Aorta (tissue), 5 donors: ENCODE results near the gene FAHD2A. TPM values are rescaled to one million over a fixed set of nuclear protein-coding genes. Genes with fewer than 3 reads are reported as not detected.
"Not testable (repeated sequence)": the region's sequence is repeated elsewhere in the genome, so short reads cannot be mapped to it uniquely, and the experiment has no call there.

ENCODE experiments used
- ATAC-seq: fragments of 200-7000 bp; cut with Tn5 transposase; one replicate; pipeline ENCODE4 v1.9.1; 2022; ENCODE audit warnings: moderate library complexity; ENCODE audit not compliant: low FRiP score
- DNase-seq, 2 donors: peaks; one replicate each; pipeline ENCODE4 v3.0.0-alpha.2; 2020
- H3K27ac ChIP-seq, 2 donors: one replicate each; pipeline ENCODE4 v1.5.1; 2013; ENCODE audit warnings: low read length in 2 of 2, mild to moderate bottlenecking in 2 of 2, moderate library complexity in 2 of 2, control low read depth in 1 of 2, inconsistent platforms in 1 of 2, low read depth in 1 of 2
- H3K27me3 ChIP-seq, 2 donors: one replicate each; pipeline ENCODE4 v1.6.1; 2013; ENCODE audit warnings: control low read depth in 1 of 2, low read length in 1 of 2, mild to moderate bottlenecking in 1 of 2, moderate library complexity in 1 of 2; ENCODE audit not compliant: insufficient read depth in 2 of 2, control insufficient read depth in 1 of 2
- H3K36me3 ChIP-seq, 2 donors: one replicate each; pipeline ENCODE4 v1.6.1; 2013; ENCODE audit warnings: control low read depth in 1 of 2, low read length in 1 of 2, mild to moderate bottlenecking in 1 of 2; ENCODE audit not compliant: insufficient read depth in 2 of 2, control insufficient read depth in 1 of 2
- H3K4me1 ChIP-seq, 2 donors: one replicate each; pipeline ENCODE4 v1.6.1; 2013; ENCODE audit warnings: low read length in 2 of 2, control low read depth in 1 of 2, mild to moderate bottlenecking in 1 of 2, moderate library complexity in 1 of 2; ENCODE audit not compliant: insufficient read depth in 2 of 2, control insufficient read depth in 1 of 2
- H3K4me3 ChIP-seq, 2 donors: one replicate each; pipeline ENCODE4 v1.5.1; 2013; ENCODE audit warnings: low read length in 2 of 2, control low read depth in 1 of 2, mild to moderate bottlenecking in 1 of 2
- H3K9me3 ChIP-seq: one replicate; pipeline ENCODE4 v1.6.1; 2013; ENCODE audit warnings: mild to moderate bottlenecking, low read length; ENCODE audit not compliant: control insufficient read depth
- WGBS, 2 donors: extraction: QIAGEN DNeasy Blood & Tissue Kit; methylation state at CpG; one replicate each; pipeline ENCODE4 v1.1.7; 2013; 5-methylcytosine and 5-hydroxymethylcytosine counted together
- intact Hi-C, 2 donors: fragments of 100-400 bp; cut with DNase I; formaldehyde crosslinking; loops; one replicate each; pipeline versions ENCODE4 v1.14.2 to v1.15.0; 2022
- polyA plus RNA-seq, 2 donors: library from polyadenylated mRNA; stranded (reverse); fragments of 200-250 nt; gene quantifications; one replicate each; pipeline ENCODE4 v1.2.3, GENCODE V29; 2013
- total RNA-seq, 2 donors: library from RNA; stranded (reverse); fragmentation: NEBNext Ultra II Directional; extraction: Animal tissue kit (Norgen Biotek cat#: 25700); gene quantifications; one replicate each; pipeline ENCODE4 v1.2.1, GENCODE V29; 2021
- donor health status: healthy with polysubstance abuse.
- donor health status: Bipolar disorder and iron deficiency.
- donor health status: DM: no; HTN: no; CAD: no.
- donor health status: DM: no; HTN: no; CAD: no.
- donor health status: DM: yes; HTN: yes; CAD: no.

FAHD2A gene
- total and polyA plus RNA-seq, 4 donors: 17.7 to 23.3 (median 22.6) TPM

DNA sequence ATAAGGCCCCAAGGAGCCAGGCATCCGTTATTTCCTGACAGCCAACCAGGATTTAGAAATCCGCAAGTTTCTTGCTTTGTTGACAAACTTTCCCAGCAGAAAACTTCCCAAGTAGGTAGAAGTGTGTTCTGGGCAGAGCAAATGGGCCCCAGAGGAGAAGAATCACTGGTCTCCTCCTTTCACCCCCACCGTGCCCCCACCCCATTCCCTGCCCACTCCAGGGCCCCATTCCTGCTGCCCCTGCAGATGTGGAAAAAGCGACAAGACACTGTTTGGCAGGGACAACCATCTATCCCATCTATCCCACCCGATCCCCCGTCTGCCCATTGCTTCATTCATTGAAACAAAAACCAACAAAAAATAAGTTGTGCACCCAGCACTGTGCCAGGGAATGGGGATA lies 10.2 kb upstream of the FAHD2A start:
- no peaks in the 10 kb centered on the region for H3K36me3 ChIP-seq
- peak in 1 of 2 donors; percentile 34 for DNase-seq
- 74 to 82% methylated on average over 6 of the region's 6 CpGs for WGBS, 2 donors
- intact Hi-C loops: loop anchor here in 1 of 2 donors (5.0 kb wide), 1 partner anchor 40 kb away; no protein-coding TSS in a partner anchor
- H3K9me3 ChIP-seq: no peaks in the 10 kb centered on the region
- ATAC-seq: no peak
- H3K4me1 ChIP-seq: no peaks in the 10 kb centered on the region
- no peaks in the 10 kb centered on the region for H3K27me3 ChIP-seq
- H3K4me3 ChIP-seq: no peak overlapping the region
- H3K27ac ChIP-seq: no peak overlapping the region

DNA sequence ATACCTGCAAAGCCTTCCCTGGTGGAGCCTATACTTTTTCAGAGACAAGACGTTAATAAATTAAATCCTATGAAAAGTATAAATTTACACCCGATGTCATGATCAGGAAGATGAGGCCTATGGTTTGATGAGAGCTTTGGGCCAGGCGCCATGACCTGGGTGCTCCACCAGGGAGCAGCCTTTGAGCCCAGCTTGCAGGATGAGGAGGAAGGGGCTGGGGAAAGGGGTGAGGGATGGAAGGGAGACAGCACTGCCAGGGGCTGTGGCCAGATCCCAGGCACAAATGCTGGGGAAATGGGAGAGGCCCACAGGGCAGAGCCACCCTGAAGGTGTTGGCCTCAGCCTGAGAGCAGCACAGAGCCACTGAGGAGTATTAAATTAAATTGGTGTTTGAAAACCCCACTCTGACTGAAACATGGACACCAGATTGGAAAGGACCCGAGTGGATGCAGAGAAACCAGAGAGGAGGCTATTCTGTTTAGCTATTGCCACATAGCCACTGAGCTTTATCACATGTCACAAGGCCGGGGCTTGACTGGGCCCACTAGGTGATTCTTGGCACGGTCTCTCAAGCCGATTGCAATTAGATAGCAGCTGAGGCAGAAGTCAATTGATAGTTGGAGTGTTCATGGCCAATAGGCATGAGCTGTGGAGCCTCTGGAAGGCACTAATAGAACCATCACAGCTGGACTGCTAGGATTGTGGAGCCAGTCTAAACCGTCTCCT lies 9.6 kb upstream of the FAHD2A start:
- no peak for DNase-seq
- 84 to 86% methylated on average over 8 of the region's 8 CpGs for WGBS, 2 donors
- Histone ChIP-seq H3K36me3 (no peaks in the 10 kb centered on the region), H3K4me1 (no peaks in the 10 kb centered on the region), H3K27ac (no peak overlapping the region), H3K9me3 (no peaks in the 10 kb centered on the region), H3K4me3 (no peak overlapping the region), H3K27me3 (no peaks in the 10 kb centered on the region)
- no peak for ATAC-seq
- intact Hi-C loops: loop anchor here in 1 of 2 donors (5.0 kb wide), 1 partner anchor 41 kb away; no protein-coding TSS in a partner anchor

DNA sequence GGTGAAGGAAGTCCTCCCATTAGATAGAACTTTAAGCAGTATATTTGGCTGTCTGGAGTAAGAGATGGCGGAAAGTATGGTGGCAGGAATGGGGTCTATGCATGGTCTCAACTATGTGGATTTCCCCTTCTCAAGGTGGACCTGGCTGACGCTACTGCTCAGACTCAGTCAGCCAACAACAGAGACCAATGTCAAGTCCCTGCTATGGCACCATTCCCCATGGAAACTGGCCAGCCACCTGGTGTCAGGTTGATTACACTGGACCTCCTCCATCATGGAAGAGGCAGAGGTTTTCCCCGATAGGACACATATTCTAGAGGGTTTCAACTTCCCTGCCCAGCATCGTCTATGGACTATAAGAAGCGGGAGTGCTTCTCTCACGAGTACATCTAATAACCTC lies 8.6 kb upstream of the FAHD2A start:
- DNase-seq: no peak
- no peaks in the 10 kb centered on the region for H3K9me3 ChIP-seq
- WGBS, 2 donors: 91 to 92% methylated on average over 6 of the region's 6 CpGs

DNA sequence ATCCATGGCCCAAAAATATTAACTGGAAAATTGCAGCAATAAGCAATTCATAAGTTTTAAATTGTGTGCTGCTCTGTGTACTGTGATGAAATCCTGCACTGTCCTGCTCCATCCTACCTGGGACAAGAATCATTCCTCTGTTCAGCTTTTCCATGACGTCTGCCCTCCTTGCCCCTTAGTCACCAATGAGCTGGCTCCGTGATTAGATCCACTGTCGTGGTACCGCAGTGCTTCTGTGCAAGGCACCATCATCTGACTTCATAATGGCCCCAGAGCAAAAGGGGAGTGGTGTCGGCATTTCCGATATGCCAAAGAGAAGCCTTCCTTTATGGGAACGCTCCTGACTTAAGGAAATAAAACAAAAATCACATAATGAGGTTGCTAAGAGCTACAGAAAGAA lies 3.4 kb upstream of the FAHD2A start:
- ATAC-seq (no peak), DNase-seq (no peak)
- H3K9me3 ChIP-seq: no peaks in the 10 kb centered on the region
- no peak overlapping the region for H3K4me3 ChIP-seq
- intact Hi-C loops: no loop called here
- H3K4me1 ChIP-seq: no peaks in the 10 kb centered on the region
- H3K27me3 ChIP-seq: no peaks in the 10 kb centered on the region
- H3K27ac ChIP-seq: no peak overlapping the region
- H3K36me3 ChIP-seq: no peaks in the 10 kb centered on the region
- WGBS, 2 donors: 92% methylated on average over 7 of the region's 7 CpGs

More for the DNA sequence above, 8.6 kb upstream of the FAHD2A start:
- no peaks in the 10 kb centered on the region for H3K4me1 ChIP-seq
- no peaks in the 10 kb centered on the region for H3K36me3 ChIP-seq
- intact Hi-C loops: loop anchor here in 1 of 2 donors (5.0 kb wide), 1 partner anchor 42 kb away; no protein-coding TSS in a partner anchor
- no peak overlapping the region for H3K27ac ChIP-seq
- H3K4me3 ChIP-seq: no peak overlapping the region
- no peaks in the 10 kb centered on the region for H3K27me3 ChIP-seq
- no peak for ATAC-seq

DNA sequence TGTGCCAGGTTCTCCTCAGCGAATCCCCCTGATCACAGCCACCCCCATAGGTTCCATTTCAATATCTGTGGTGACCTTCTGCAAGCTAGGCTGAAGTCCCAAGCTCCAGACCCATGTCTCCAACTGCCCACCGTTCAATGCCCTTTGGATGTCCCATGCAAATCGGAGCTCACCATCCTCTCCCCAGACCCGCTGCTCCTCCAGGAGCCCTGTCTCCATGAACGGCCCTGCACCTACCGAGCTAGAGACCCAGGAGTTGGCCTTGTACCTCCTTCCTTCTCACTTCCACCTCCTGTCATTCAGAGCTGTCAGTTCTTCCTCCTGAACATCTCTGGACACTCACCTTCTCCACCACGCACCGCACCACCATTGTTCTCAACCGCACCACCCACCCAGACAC lies 1.0 kb upstream of the FAHD2A start:
- Histone ChIP-seq H3K4me1 (no peaks in the 10 kb centered on the region), H3K27me3 (no peaks in the 10 kb centered on the region), H3K36me3 (no peaks in the 10 kb centered on the region), H3K4me3 (no peak overlapping the region), H3K9me3 (no peaks in the 10 kb centered on the region), H3K27ac (no peak overlapping the region)
- ATAC-seq (no peak), DNase-seq (no peak)
- WGBS, 2 donors: 77 to 78% methylated on average over 9 of the region's 9 CpGs
- intact Hi-C loops: loop anchor here in 1 of 2 donors (5.0 kb wide), 1 partner anchor 234 kb away; the partner anchor contains the start of gene ZNF2

DNA sequence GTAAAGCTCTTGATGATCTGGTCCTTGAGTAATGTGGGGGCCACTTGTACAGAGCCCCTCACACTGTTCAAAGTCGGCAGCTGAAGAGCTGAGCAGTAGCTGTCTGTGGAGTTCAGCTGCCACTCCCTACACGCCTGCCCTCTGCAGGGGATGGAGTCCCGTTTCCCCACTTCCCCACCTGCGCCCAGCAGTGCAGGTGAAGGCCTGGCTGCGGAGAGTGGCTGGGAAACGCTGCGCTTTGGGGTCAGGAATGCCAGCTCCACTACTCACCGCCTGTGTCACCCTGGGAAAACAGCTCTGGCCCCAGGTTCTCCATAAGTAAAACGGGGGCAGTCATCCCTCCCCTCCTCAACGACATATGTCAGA lies 521 bp upstream of the FAHD2A start:
- H3K36me3 ChIP-seq, H3K9me3 ChIP-seq, H3K27me3 ChIP-seq, H3K27ac ChIP-seq, H3K4me1 ChIP-seq: not testable (repeated sequence)
- peak overlapping the region in 1 of 2 donors; percentile 80 for H3K4me3 ChIP-seq
- ATAC-seq (peak; percentile 58), DNase-seq (peak in 1 of 2 donors; percentile 73)
- intact Hi-C loops: loop anchor here in 1 of 2 donors (1.0 to 5.0 kb wide), 2 partner anchors 57 to 235 kb away; partner anchors contain the start of gene ZNF2
- 0 to 2% methylated on average over 10 of the region's 10 CpGs for WGBS, 2 donors

DNA sequence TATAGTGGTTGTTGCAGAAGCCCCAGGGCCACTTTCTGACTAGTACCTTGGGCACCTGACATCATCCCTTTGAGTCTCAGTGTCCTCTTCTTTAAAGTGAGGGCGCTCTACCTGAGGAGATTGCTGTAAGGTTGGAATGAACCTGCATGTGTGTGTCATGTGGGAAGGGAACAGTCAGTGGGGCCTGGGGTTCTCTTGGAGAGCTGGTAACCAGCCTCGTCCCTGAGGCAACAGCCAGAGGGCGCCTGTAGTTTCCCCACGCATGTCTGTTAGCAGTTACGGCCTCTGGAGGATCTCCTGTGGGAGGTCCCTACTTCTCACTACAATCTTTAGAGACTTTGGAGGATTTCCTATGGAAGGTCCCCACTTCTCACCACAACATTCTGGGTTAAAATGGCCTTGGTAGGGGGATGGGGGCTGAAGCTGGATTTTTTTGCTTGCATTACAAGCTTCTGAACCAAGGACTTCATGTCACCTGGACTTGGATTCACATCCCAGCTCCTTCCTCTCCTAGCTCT lies 755 bp downstream of the FAHD2A start:
- not testable (repeated sequence) for H3K9me3 ChIP-seq, H3K27me3 ChIP-seq, H3K36me3 ChIP-seq, H3K27ac ChIP-seq, DNase-seq, H3K4me1 ChIP-seq
- WGBS, 2 donors: 3 to 4% methylated on average over 5 of the region's 5 CpGs
- peak overlapping the region; percentile 36 to 80 for H3K4me3 ChIP-seq
- intact Hi-C loops: loop anchor here in 1 of 2 donors (5.0 kb wide), 1 partner anchor 236 kb away; the partner anchor contains the start of gene ZNF2
- ATAC-seq: peak; percentile 43

DNA sequence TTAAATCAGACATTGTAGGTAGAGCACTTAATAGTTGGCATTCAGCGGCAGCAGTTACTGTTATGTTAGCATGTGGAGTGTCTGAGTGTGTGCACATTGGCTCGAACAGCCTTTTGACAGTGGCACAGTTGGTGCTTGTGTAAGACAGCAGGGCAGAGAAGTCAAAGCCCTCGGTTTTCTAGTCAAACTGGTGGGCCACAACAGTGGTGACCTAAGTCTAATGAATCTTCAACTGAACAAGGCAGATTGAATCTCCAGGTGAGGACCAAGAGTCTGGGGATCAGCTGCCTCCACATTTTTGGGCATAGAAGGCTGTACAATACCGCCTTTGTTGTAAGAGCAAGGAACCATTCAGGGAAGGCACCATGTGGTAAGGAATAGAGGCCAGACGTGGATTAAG lies 1.3 kb downstream of the FAHD2A start:
- not testable (repeated sequence) for ATAC-seq

DNA sequence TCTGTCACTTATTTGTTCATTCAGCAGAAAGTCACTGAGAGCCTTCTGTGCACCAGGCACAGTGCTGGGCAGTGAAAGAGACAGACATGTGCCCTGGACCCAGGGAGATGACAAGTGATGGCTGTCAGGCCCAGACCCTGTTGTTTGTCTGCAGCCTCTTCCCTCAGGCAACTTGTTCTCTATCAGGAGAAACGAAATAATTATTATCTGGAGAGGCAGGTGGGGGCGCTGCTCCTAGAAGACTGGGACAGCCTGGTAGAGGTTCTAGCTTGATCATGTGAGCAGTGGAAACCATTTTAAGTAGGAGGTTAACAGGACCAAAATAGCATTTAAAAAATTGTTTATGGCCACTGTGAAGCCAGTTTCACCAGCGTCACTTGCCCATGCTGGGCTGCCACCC lies 2.2 kb downstream of the FAHD2A start:
- not testable (repeated sequence) for ATAC-seq, DNase-seq, H3K9me3 ChIP-seq, H3K36me3 ChIP-seq, H3K4me3 ChIP-seq, H3K4me1 ChIP-seq, H3K27ac ChIP-seq, H3K27me3 ChIP-seq
- 73 to 77% methylated on average over 3 of the region's 3 CpGs for WGBS, 2 donors
- intact Hi-C loops: loop anchor here in 1 of 2 donors (5.0 kb wide), 1 partner anchor 237 kb away; the partner anchor contains the start of gene ZNF2

More for the DNA sequence above, 1.3 kb downstream of the FAHD2A start:
- H3K36me3 ChIP-seq, DNase-seq, H3K9me3 ChIP-seq, H3K27me3 ChIP-seq, H3K4me1 ChIP-seq, H3K4me3 ChIP-seq, H3K27ac ChIP-seq: not testable (repeated sequence)
- intact Hi-C loops: loop anchor here in 1 of 2 donors (5.0 kb wide), 1 partner anchor 237 kb away; the partner anchor contains the start of gene ZNF2
- 88 to 91% methylated on average over 5 of the region's 5 CpGs for WGBS, 2 donors
